ENCODE results near the gene TMEM98. TPM values are rescaled to one million over a fixed set of nuclear protein-coding genes. Genes with fewer than 3 reads are reported as not detected.

TMEM98 gene
- total and polyA plus RNA-seq, 9 of the 15 experiments (the other 6 are each of a cell fraction or from before 2014, with no cell fraction given): 33.5 to 164 (median 84.7) TPM

- WGBS (ENCODE audit: insufficient coverage, low coverage, missing lambda C conversion rate): 18% methylated on average over 19 of the region's 19 CpGs
- in situ Hi-C loops (cut with MboI) (no loop called here), intact Hi-C loops (cut with micrococcal nuclease) (no loop called here)
- peak overlapping the region; percentile 69 for H3K27ac ChIP-seq (ENCODE audit: extremely low read depth, low read depth, low read length)
- ATAC-seq (peak; percentile 31), FAIRE-seq (peak; percentile 80), DNase-seq (ENCODE audit: extremely low read depth in 1 of 4, low spot score in 3 of 4) (peak in 1 of 4 experiments; percentile 32)
- H3K4me3 ChIP-seq: peak overlapping the region; percentile 69
- CTCF ChIA-PET (ENCODE audit: low intra/inter-chr PET ratio): no interaction called here
- H3K9me1 ChIP-seq (ENCODE audit: control insufficient read depth, insufficient read depth, low read length): no peaks in the 10 kb centered on the region
- peaks cover 22 to 23% of the 10 kb centered on the region in 2 experiments; a peak in 4 of 5 replicates for H3K4me1 ChIP-seq (replicated peaks in 1 of 2; ENCODE audit: control insufficient read depth in 2 of 2, insufficient read depth in 2 of 2, low read length in 2 of 2)
- no peaks in the 10 kb centered on the region for H4K20me1 ChIP-seq (replicated peaks; ENCODE audit: control insufficient read depth, insufficient read depth, low read length)
- peak overlapping the region; percentile 91 for H2AFZ ChIP-seq (ENCODE audit: low read depth, low read length)
- POLR2A ChIA-PET: interaction anchor here (0.6 to 5.8 kb wide), 6 partner anchors 13 to 177 kb away, joined by 3 to 26 read pairs (median 6); partner anchors contain the start of gene MYO1D
- H3K9me3 ChIP-seq (replicated peaks; ENCODE audit: control insufficient read depth, insufficient read depth, low read depth, low read length): no peaks in the 10 kb centered on the region
- peaks cover 20% of the 10 kb centered on the region; the same call in 1 of the 3 replicates for H3K36me3 ChIP-seq (ENCODE audit: control insufficient read depth, insufficient read depth, low read length)
- BruUV-seq (replicated peaks): TSS peak; percentile 84
- no peaks in the 10 kb centered on the region for H3K27me3 ChIP-seq (ENCODE audit: control insufficient read depth in 2 of 2, insufficient read depth in 2 of 2, low read length in 2 of 2)
- peaks cover 18% of the 10 kb centered on the region; the same call in 2 of the 3 replicates for H3K79me2 ChIP-seq (ENCODE audit: control insufficient read depth, insufficient read depth, low read length)
- peak overlapping the region; percentile 99 for H3K4me2 ChIP-seq (ENCODE audit: insufficient read depth, low read length)
- peak overlapping the region; percentile 91 to 94 for H3K9ac ChIP-seq (ENCODE audit: insufficient read depth in 1 of 2, low read depth in 2 of 2, low read length in 2 of 2)
- TF ChIP-seq MBD2 (IDR thresholded peaks at IDR 0.05; ENCODE audit: borderline replicate concordance, low read depth): no peak
- TF ChIP-seq PTBP1 (IDR thresholded peaks at IDR 0.05; ENCODE audit: low read depth, low read length): no peak
- 0 out of 2 replicates have a peak, but pooled peaks have one; percentile 53 for TF ChIP-seq GTF2E2 (tag; IDR thresholded peaks at IDR 0.05)
- TF ChIP-seq TAF15 (IDR thresholded peaks at IDR 0.05; ENCODE audit: low read depth, low read length): no peak
- TF ChIP-seq KLF6 (CRISPR knock-in tag; IDR thresholded peaks at IDR 0.05; ENCODE audit: borderline replicate concordance): no peak
- no peak for TF ChIP-seq SUPT5H (IDR thresholded peaks at IDR 0.05)
- TF ChIP-seq ZBTB40 (IDR thresholded peaks at IDR 0.05): peak; percentile 73
- TF ChIP-seq ZBTB40 (CRISPR knock-in tag; IDR thresholded peaks at IDR 0.05): no peak
- peak; percentile 40 for TF ChIP-seq ARHGAP35 (IDR thresholded peaks at IDR 0.05; ENCODE audit: partially characterized antibody)
- TF ChIP-seq ZNF584 (CRISPR knock-in tag; IDR thresholded peaks at IDR 0.05; ENCODE audit: low read depth): peak; percentile 60
- TF ChIP-seq SMARCE1 (IDR thresholded peaks at IDR 0.05): peak; percentile 57
- no peak for TF ChIP-seq ELF1 (tag; IDR thresholded peaks at IDR 0.05)
- no peak for TF ChIP-seq ZNF77 (CRISPR knock-in tag; IDR thresholded peaks at IDR 0.05)
- peak; percentile 68; the same call in 1 of the 2 replicates for TF ChIP-seq MIER1 (IDR thresholded peaks at IDR 0.05; ENCODE audit: low read depth)
These were observed 908 bp downstream of the TMEM98 start for GRCh38 chr17:32928586-32929535.

Data from K562 (cell line).